Amniotic stem cell (primary cell): Measurements from ENCODE around the gene MYF5.
"Not testable (repeated sequence)": the region's sequence is repeated elsewhere in the genome, so short reads cannot be mapped to it uniquely, and the experiment has no call there.

ENCODE experiments used
- DNase-seq: peaks from one replicate; lab custom pipeline; 2025; lab: John Stamatoyannopoulos, UW

Gene MYF5

DNA sequence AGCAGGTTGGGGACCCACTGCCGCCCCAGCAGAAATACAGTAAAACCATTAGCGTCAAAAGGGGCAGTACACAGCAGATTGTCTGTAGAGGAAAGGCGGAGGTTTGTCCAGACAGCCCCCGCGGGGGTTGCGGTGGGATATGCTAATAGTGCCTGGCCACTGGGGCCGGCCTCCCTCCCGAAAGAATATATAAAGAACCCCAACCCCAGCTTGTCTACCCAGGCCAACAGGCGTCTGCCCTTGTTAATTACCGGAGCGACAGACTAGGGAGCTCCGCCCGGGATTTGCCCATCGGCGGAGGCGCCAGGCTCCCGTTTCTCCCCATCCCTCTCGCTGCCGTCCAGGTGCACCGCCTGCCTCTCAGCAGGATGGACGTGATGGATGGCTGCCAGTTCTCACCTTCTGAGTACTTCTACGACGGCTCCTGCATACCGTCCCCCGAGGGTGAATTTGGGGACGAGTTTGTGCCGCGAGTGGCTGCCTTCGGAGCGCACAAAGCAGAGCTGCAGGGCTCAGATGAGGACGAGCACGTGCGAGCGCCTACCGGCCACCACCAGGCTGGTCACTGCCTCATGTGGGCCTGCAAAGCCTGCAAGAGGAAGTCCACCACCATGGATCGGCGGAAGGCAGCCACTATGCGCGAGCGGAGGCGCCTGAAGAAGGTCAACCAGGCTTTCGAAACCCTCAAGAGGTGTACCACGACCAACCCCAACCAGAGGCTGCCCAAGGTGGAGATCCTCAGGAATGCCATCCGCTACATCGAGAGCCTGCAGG lies at the start of gene MYF5:
TSS of gene MYF5 (plus strand) at position 217 of the 774 bp plus-strand sequence. CDS start at position 369, 152 bp downstream.
- DNase-seq: no peak

DNA sequence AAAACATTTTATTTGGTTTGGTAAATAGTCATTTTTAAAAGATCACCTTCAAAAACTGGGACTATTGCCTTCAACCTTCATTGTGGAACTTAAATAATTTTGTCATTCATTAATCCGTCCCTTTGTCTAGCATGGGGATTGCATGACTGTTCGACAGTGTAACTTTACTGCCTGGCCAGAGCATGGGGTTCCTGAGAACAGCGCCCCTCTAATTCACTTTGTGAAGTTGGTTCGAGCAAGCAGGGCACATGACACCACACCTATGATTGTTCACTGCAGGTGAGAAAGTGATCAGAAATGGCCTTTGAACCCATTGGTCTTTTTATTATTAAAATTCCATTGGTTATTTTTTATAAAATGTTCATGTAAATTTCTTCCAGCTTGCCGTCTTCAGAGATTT lies 46.5 kb upstream of the MYF5 start:
- DNase-seq: no peak

DNA sequence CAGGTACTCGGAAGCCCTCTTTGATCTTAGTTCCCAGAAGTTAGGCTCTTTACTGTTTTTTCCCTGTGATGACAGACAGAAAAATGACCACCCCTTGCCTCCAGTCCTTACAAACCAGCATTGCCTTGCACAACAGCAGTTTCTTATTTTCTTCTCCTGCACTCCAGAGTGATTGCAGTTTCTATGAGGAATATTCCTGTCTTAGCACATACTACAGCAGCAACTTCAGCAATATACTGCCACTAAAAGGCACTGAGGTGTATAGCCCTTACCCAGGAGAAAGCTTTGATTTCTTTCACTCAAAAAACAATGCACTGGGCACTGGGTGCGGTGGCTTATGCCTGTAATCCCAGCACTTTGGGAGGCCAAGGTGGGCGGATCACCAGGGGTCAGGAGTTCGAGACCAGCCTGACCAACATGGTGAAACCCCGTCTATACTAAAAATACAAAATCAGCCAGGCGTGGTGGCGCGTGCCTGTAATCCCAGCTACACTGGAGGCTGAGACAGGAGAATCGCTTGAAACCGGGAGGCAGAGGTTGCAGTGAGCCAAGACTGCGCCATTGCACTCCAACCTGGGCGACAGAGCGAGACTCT lies 40.6 kb upstream of the MYF5 start:
- not testable (repeated sequence) for DNase-seq

DNA sequence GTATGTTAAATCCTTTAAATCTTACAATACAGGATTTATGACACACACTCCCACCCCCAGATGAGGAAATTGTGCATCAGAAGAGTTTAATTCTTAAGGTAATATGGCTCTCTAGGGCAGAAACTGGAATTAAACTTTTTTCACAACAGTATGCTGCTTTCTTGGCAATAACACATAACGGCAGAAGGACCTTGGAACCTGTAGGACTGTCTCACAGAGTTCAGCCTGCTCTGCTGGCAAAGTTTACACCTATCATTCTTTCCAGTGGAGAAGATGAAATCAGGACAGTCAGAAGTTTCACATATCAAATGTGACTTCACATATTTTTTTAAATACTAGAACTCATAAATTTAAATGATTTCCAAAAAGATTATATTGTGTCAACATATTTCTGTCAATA lies 39.9 kb upstream of the MYF5 start:
- DNase-seq: no peak

DNA sequence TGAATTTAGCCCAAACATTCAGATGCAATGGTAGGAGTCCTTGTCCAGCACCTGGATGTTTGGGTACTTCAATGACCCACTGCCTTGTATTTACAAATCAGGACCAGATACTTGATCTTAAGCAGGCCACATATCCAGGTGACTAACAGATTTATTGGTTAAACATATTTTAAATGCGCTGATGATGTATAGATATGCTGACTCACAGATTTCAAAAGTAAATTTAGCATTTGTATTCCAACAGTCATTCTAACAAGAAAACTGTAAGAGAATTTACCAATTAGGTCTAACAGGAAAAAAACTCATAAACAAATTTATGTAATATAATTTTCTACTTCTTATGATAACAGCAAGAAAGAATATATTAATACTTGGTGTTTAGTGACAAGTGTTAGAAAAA lies 38.7 kb upstream of the MYF5 start:
- no peak for DNase-seq

DNA sequence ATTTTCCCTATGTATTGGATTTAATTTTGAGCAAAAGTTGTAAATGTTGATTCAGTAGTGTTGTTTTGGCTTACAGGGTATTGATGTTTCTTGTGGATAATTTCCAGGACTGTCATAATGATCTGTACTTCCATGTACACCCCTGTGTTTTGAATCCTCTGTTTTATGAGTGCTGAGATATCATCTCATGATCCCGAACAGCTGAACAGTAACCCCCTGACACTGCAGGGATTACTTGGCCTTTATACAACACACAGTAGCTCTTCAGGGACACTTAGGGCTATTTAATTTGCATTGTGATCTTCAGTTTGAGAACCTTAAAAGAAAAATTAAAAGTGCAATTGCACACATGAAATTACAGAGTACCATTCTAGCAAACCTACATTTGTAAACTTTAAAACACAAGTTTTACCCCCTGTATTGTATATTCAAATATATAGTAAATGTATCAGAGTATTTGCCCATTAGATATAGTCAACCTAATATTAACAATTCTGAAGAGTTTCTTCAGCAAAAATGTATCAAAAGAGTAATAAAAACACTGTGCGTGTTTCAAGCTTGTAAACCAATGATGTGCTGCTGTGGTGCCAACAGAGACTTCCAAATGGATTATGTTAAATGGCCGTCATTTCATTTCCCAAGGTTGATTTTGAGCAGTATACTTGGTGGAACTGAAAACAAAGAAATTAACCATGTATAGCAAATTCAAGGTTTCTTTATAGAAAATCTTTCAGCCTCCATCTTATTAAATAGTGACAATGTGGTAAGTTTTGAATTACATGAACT lies 37.2 kb upstream of the MYF5 start:
- DNase-seq: no peak

DNA sequence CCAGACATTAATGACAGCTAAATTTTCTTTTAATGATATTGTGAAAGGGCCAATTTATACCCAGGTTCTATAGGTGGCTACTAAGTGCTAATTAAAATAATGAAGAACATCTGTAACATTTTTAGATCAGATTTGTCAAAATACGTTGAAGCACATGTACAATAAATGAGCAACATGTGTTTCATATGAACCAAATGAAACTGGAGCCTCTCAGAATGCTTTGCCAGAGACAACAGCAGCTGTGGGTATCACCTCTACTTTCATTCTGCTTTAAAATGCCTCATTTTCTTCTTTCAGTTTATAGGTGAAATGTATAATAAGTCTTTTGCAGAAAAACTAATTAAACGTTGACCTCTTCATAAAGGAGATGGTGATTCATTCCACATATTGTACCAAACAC lies 35.4 kb upstream of the MYF5 start:
- no peak for DNase-seq

DNA sequence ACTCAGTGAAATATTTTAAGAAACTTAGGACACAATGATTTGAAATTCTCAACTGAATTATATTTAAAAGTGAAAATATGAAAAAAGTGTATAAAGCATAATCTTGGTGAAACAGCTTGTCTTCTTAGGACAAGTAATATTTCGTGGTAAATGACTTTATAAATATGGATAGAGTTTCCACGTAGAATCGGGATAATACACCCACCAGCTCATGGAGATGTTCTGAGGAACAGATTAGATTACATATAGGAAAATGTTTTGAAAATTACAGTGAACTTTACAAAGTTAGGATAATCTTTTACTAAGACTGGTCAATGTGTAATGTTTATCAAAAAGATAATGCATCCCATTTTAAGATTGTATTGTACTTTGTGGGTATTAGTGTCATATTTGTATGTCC lies 34.9 kb upstream of the MYF5 start:
- no peak for DNase-seq

DNA sequence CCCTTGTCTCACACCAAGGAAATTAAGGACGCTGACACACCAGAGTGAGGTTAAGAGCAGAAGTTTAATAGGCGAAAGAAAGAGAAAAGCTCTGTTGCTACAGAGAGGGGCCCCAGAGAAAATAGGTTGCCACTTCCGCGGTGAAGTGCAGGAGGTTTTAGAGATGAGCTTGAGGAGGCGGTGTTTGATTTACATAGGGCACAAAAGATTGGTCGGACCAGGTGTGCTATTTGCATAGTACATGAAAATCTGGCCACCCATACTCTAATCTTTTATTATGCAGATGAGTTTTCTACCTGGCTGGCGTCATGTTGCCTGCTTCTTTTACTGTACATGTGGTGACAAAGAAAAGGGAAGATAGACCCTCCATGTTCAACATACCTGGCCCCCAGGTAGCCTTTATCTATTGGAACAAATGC lies 32.6 kb upstream of the MYF5 start:
- no peak for DNase-seq

DNA sequence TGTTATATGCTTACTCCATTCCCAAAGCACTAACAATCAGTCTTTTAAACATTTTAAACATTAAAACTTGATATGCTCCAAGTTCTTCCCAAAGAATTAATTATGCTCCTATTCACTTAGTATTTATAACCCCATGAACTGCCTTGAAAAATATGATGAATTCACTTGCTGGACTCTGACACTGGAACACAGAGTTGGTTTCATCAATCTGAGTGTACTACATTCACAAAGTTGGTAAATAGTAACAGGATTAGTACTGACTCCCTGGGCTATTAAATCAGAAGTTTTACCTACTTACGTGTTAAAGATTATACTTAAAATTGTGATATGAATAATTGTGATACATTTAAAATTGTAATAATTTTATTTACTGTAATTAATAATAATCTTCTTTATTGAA lies 26.6 kb upstream of the MYF5 start:
- DNase-seq: no peak

DNA sequence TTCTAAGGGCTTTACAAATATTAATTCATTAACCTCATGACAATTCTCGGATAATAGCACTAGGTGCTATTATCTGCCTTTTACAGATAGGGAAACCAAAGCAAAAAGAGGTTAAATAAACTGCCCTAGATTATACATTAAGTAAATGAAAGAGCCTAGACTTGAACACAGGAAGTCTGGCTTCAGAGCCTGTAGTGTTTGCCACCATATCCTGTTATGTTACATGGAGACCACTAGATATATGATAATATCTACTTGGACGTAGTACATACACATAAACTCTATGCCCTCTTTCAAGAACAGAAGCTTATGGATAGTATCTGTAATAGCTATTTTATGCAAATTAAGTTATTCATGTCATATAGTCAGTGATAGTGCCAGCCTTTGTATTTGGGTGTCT lies 26.2 kb upstream of the MYF5 start:
- DNase-seq: no peak

DNA sequence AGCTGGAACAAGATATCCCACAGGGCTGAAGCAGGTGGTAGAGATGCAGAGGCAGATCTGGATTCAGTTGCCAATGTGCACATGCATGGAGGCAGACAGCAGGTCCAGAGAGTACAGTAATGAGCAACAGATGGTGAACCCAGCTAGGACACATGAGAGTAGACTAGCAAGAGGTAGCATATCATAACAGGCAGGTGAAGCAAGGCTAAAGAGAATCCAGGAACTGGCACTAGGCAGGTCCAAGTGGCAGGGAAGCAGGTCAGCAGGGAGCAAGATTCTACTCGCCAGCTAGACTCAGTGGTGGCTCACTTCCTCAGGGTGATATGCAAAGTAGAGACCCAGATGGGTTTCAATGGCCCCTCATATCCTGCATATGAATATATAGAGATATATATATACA lies 24.6 kb upstream of the MYF5 start:
- DNase-seq: no peak

DNA sequence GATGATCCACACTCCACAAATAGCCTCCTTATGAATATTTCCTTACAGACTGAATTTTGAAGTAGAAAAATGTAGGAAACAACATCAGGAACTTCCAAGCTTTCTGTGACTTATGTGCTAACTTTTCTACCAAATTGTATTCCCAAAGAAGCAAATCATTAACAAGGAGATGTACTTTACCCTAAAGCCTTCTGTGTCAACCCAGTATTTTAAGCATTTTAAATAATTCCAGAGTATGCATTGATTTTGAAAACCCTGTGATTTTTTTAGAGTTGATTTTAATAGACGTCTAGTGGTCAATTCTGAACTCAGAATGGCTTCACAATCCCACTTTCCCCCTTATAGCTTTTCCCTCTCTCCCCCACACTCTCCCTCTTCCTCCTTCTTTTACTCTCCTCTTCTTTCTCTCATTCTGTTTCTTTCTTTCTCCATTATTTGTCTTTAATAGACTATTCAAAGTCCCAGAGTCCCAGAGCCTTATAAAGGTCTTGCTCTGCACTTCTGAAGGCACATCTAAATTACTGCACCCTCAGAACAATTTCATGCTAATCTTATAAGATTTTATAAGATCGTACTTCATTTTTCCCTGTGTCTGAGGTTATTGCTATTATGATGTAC lies 19.3 kb upstream of the MYF5 start:
- DNase-seq: no peak

DNA sequence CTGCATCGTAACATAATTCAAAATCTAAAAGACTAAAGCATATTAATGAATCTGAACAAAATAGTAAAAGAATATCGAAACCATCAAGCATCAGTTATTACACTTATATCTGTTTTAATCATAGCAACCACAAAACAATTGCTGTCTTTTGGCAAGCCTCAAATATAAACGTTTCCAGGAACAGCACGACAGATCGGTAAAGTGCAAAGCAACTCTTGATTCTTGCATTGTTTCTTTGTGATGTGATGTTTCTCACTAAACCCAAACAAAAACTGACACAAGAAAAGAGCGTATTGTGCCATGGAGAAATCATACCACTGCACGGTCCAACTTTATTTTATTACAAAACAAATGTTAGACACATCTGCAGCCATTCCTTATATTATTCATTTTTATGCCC lies 18.5 kb upstream of the MYF5 start:
- no peak for DNase-seq

DNA sequence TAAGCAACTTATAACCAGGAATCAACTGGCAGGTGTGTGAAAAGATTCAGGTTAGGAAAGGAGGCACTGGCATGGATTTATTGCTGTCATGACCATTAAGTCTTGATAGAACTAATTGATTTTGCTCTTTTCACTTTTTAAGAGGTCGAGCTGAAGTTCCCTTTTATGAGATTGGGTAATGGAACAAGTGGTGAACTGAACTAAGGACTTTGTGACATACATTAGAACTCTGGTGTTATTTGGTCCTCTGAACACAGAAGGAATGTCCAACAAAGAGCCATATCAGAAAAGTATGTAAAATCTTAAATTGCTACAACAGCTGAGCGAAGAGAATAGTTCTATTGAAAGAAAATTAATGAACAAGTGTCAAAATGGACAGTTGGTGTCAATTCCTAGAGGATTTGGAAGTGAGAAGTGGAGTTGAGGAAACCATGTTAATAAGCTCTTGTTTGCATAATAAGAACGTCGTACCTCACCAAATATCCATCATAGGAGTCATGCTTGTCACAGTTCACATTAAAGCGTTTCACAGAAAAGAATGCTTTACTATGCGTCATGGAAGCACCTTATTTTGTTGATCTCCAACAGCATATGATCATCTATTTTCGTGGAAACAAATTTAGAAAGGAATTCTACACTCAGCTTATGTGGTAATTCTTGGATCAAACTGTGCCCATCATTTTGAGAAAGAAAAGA lies 17.7 kb upstream of the MYF5 start:
- no peak for DNase-seq

DNA sequence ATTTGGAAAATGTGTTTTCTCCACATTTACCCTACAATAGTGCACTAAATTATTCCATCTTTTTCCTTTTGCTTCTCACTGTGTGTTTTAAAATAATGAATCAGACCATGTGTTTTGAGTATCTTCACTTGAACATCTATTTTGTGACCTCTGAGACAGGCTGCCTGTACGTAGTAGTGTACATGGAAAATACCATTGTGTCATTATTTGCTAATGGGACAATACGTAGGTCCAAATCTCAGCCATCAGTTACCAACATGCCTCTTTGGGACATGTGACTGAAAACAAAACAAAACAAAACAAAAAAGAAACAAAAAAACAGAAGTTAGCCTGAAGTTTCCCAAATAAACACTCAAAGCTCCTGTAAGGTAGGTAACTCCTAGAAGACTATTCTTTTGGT lies 16.4 kb upstream of the MYF5 start:
- DNase-seq: no peak

DNA sequence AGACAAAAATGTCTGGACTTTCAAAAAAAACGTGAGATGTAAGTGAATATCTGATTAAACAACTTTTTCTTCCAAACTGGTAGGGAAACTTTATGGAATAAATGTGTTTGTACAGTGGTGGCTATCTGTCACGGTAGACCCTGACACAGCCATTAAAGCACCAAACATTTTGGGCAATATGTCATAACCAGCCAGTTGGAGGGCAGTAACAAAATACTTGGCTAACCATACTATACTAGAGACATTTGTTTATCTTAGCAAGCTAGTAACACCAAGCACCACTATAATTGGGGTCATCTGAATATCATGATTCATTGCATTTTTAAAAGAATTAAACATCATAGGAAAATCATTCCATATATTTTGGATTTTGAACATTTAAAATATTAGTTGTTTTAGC lies 15.3 kb upstream of the MYF5 start:
- DNase-seq: no peak

DNA sequence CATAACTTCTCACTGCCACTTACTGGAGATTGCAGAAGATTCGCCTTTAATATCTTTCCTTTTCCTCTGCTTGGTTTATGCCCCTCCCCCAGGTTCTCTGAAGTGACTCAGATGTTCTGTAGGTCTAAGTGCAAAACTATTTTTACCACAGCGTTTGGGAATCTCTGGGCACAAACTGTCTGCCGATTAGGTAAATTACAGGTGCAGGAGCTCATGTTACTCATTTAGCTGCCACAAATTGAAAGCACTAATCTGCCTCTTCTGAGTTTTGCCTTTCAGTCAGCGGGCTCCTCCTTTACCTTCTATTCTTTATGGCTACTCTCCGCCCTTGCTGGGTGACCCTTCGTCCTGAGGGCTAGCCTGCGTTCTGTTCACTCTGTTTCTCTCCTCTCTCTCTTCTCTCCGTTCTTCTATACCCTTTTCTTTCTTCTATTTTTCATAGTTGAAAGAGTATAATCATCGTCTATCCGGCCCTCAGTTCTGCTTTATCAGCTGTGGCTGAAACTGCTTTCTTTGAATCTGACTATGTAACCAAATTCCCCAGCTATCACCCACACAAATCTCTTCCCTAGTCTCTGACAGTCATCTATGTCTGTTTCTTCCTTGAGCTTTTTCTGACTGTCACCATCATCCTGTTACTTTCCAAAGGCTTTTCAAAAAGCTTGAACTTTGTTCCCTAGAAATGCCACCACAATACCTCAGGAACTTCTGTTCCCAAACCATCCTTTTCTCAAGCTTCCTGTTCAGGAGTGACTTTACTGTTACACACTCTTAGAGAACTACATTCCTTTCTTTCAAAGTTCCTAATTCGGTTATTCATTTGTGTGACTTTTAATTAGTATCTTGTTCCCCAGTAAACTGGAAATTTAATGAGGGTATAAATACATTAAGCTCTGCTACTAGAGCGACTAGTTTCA lies 13.6 kb upstream of the MYF5 start:
- DNase-seq: no peak

DNA sequence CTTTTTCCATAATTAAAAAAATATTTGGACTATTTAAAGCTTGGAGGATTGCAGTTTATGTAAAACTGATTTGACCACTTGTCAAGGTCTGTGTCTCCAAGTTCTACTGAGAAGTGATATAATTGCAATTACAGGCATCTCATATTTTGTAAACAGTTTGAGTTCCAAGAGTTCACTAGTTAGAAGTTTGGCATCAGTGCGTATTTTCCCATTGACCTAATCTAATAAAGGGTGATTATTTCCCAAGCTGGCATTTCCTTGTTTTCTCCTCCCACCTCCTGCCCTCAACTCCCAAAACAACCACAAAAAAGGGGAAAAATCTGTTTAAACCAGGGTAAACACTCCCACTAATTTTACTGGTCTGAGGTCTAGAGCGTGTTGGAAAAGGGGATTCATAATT lies 12.3 kb upstream of the MYF5 start:
- no peak for DNase-seq

DNA sequence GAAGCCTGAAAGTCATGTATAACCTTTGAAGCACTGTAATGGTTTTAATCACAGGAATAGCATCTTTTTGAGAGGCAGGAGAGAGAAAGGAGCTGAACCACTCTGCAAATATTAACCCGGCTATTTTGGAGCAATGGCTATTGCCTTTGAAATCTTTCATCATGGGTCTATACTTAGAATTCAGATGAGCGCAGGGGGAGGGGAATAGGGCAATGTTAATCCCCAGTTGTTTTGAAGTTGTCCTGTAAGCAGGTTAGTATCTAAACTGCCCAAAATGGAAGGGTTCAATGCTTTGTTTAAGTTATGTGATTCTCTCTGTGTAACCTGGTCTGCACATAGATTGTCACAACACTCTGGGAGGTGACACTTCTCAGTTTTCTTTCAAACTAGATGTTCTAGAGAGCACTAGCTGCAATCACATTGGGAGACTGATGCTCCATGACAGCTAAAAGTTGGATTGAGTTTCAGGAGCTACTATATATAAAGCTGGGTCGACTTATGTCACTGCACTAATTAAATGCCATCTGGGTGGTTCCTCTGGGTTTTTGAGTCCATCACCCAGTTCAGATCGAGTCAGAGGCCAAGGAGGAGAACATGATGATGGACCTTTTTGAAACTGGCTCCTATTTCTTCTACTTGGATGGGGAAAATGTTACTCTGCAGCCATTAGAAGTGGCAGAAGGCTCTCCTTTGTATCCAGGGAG lies 9.4 kb upstream of the MYF5 start, which contains the start of gene MYF6:
TSS of gene MYF6 (plus strand) at position 509 of the 704 bp plus-strand sequence. CDS start at position 595, 86 bp downstream.
- no peak for DNase-seq
